Suppressor macrophage treated with lipopolysaccharide for 4 hours (primary cell): ENCODE measurements around the gene CDC45.

ENCODE experiments used
- DNase-seq: peaks from one replicate; pipeline ENCODE4 v3.0.0-alpha.2; 2020

The CDC45 gene

GRCh38 chr22:19496324-19496630, 16.6 kb downstream of the CDC45 start:
- DNase-seq: no peak

DNA sequence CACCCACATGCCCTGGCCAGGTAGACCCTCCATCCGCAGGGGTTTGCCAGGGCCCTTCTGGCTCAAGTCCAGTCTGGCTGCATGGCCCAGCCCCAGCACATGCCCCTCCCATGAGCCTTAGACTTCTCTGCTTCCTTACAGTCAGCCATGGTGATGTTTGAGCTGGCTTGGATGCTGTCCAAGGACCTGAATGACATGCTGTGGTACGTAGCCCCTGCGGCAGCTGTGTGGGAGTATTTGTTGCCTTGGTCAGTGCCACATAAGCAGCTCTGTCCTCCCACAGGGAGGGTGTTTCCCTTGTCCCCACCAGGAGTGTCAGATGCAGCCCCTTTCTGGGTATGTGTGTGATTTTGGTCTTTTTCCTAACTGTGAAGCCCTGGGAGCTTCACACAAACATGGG, 17.5 kb downstream of the CDC45 start:
- peak; percentile 4 for DNase-seq

DNA sequence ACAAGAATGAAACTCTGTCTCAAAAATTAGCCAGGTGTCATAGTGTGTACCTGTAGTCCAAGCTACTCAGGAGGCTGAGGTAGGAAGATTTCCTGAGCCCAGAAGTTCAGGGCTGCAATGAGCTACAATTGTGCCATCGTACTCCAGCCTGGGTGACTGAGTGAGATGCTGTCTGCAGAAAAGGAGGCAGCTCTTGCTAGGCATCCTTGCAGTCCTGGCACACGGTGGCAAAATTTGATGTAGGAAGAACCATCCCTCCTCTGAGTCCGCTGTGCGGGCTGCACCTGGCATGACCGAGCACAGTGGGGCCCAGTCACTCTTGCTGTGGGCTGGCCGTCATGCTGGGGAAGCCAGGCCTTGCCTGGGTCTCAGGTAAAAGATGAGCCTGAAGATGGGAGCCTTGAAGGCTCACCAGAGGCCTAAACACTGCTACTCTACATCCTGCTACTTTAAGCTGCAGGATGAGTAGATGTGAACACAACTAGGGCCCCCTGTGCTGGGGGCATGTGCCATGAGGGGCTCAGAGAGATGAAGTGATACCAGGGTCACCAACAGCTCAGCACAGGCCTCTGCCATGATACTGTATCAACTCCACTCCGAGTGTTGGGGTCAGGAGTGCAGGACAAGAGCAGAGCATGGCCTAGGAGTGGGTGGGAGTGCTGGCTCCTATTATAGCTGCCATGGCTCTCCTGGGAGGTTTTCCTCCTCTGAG, 18.6 kb downstream of the CDC45 start:
- DNase-seq: no peak

DNA sequence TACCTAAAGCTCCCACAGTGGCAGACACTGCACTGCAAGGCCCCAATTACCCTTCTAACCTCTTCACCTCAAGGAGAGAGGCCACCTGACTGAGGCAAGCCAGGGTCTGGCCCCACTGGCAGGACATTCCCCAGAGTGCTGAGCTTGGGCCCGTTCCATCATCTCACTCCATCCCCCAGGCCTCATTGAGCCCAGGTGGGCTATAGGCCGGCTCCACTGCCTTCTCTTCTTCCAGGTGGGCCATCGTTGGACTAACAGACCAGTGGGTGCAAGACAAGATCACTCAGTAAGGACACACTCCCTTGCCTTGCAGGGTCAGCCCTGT, 19.1 kb downstream of the CDC45 start:
- no peak for DNase-seq

- DNase-seq: no peak
These were observed 19.6 kb downstream of the CDC45 start for GRCh38 chr22:19499236-19499879.

DNA sequence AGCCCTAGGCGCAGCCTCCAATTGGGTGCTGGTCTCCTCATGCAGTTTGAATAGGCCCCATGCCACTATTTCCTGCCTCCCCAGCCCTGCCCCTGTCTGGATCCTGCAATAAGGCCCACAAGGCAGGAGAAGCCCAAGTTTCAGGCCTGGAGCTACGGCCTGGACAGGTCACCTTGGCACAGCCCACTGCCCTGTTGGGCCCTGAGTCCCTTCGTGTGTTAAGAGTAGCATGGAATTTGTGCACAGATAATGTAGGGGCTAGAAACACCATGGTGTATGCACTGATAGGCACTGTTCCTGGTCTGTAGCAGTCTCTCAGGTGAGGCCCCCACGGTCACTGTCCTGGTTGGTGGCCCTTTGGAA, 20.1 kb downstream of the CDC45 start:
- DNase-seq: no peak

GRCh38 chr22:19501897-19502447, 22.3 kb downstream of the CDC45 start:
- no peak for DNase-seq

DNA sequence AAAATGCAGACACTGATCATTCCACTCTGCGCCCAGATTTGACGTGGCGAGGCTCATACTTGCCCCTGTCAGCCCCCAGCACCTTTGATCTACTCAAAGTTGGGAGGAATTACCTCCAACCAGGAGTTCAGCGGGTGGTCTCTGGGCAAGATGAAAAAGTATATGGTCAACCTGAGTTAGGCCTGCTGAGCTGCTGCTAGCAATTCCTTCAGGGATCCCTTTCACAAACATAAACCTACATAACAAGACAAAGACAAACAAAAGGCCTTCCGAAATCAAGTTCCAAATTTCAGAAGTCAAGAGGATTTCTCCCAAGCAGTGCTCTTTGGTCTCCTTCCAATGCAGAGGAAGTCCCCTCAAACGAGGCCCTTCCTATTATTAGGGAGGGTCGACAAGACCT, 23.6 kb downstream of the CDC45 start:
- DNase-seq: no peak

GRCh38 chr22:19503869-19504268, 24.1 kb downstream of the CDC45 start:
- no peak for DNase-seq

DNA sequence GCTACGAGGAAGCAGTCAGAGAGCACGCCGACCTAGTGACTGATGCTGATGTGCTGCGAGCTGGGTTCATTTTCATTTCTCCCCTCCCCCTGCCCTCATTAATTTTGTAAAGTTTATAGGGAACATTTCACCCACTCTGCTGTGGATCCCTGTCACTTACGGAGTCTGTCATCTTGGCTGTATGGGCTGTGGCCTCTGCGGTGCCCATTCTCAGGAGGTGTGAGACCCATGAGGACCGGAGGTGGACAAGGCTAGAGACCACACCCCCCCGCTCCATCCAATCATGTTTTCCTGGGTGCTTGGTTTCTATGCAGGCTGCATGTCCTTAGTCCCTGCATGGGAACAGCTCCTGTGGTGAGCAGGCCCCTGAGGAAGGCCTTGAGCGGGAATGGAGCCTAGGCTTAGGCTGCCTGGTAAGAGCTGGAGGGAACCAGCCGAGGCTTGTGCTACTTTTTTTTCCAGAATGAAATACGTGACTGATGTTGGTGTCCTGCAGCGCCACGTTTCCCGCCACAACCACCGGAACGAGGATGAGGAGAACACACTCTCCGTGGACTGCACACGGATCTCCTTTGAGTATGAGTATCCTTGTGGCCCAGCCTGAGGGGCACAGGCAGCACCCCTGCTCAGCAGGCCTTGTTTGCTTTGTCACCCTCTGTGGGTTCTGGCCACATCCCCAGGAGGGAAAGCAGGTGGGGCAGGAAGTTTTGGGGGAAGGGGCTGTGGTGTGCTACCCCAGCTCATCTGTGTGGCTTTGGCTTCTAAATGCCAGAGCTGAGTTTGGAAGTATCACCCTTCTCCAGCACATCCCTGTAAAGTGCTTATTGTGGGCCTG, 25.4 kb downstream of the CDC45 start:
- DNase-seq: no peak

GRCh38 chr22:19505735-19506126, 26.0 kb downstream of the CDC45 start:
- DNase-seq: no peak

DNA sequence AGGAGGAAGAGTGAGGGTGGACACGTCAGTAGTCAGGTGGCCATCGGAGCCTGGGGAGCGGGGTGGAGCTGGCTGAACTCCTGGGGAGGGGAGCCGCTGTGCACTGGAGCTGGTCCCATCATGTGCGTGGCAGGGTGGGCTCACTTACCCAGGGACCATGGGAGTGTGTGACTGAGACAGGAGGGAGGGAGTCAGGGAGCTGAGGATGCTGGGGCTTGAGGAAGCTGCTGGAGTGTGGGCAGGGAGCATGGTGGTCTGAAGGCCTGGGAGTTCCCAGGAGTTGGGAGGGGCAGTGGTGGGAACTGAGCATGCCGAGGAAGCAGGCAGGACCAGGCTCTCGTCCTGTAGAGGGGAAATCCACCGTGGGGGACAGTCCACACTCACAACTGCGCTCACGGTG, 26.5 kb downstream of the CDC45 start:
- DNase-seq: no peak

GRCh38 chr22:19507534-19507861, 27.8 kb downstream of the CDC45 start:
- DNase-seq: no peak

GRCh38 chr22:19508024-19508776, 28.5 kb downstream of the CDC45 start:
- no peak for DNase-seq

- no peak for DNase-seq
These were observed 29.5 kb downstream of the CDC45 start for GRCh38 chr22:19509191-19509590.

DNA sequence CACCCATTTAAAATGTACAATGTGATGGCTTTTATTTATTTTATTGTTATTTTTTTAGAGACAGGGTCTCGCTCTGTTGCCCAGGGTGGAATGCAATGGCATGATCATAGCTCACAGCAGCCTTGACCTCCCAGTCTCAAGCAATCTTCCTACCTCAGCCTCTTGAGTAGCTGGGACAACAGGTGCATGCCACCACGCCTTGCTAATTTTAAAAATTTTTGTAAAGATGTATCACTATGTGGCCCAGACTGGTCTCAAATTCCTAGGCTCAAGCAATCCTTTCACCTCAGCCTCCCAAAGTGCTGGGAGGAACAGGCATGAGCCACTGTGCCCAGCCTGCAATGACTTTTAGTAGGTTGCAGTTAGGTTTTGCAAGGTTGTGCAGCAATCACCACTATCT, 30.2 kb downstream of the CDC45 start:
- no peak for DNase-seq

GRCh38 chr22:19510919-19511341, 31.2 kb downstream of the CDC45 start:
- DNase-seq: no peak

- no peak for DNase-seq
These were observed 34.1 kb downstream of the CDC45 start for GRCh38 chr22:19513823-19514222.

- DNase-seq: no peak
These were observed 35.3 kb downstream of the CDC45 start for GRCh38 chr22:19514831-19515565.

DNA sequence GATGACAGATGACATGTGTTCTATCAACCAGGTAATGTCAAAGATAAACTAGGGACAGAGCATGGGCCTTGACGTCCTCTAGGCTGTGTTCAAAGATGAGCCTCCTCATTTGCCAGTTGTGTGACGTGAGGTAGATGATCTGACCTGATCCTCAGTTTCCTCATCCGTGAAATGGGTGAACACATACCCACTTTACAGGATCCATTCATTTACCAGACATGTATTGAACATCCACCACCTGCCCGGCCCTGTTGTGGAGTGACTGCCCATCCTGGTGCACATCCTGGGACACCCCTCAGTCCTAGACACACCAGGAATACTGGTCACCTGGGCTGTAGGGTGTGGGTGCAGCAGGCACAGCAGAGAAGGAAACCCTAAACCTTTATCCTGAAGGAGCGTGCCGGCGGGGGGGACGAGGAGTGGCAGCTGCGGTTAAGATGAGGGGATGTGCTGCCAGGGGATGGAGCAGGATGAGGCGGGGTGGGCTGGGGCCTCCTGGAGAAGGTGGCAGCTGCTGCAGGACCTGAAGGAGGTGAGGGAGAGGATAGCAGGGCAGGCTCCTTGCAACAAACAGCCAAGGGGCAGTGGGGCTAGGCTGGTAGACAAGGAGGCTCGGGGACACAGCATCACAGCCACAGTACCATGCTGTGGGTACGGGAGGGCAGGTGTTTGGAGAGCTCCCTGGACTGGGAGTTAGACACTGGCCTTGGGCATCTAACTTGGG, 36.1 kb downstream of the CDC45 start:
- DNase-seq: no peak

GRCh38 chr22:19516378-19517170, 36.9 kb downstream of the CDC45 start:
- no peak for DNase-seq
